NCI-H2029 treated with DMSO at 0.1 percent for 48 hours (cell line): Measurements from ENCODE around the gene MIA3.
"Not testable (repeated sequence)": the region's sequence is repeated elsewhere in the genome, so short reads cannot be mapped to it uniquely, and the experiment has no call there.

Experiments used
- DNase-seq: peaks from one replicate; lab custom pipeline; 2025; lab: John Stamatoyannopoulos, UW

MIA3 gene

GRCh38 chr1:222663431-222663934 lies 45.6 kb downstream of the MIA3 start:
- DNase-seq = no peak

DNA sequence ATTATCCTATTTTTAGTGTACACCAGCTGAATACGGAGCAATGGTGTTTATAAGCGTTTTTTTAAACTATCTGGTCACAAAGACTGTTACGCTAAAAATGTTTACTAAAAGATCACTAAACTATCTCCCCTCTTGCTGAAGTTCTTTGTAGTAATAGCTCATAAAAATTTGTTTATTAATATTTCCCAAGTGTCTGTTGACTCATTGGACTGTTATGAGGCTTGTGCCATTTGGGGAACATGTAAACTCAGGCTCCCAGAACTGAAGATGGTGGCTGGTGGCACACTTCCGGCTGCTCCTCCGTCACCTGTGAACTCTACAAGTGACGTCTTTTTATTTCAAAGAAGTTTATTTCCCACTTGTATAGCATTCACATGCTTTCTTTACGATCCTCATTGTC lies 48.1 kb downstream of the MIA3 start:
- DNase-seq = no peak

DNA sequence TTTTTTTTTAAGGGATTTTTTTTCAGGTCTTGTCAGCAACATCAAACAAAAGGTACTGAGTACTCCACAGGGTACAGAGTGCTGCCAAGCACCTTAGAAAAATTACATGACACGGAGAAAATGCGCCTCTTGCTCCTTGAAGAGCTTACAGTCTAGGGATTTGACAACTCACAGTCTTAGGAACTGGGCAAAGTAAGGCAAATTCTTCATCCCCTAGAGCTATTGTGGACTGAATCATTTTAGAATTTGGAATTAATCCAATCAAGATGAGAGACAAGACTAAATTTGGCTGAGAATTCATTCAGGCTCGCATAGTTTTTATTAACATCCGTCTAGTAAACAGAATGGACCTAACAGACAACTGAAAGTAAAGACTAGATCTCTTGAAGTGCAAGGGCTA lies 50.3 kb downstream of the MIA3 start:
- not testable (repeated sequence) for DNase-seq

- DNase-seq = not testable (repeated sequence)
Measured at GRCh38 chr1:222669107-222669506, 51.2 kb downstream of the MIA3 start.

DNA sequence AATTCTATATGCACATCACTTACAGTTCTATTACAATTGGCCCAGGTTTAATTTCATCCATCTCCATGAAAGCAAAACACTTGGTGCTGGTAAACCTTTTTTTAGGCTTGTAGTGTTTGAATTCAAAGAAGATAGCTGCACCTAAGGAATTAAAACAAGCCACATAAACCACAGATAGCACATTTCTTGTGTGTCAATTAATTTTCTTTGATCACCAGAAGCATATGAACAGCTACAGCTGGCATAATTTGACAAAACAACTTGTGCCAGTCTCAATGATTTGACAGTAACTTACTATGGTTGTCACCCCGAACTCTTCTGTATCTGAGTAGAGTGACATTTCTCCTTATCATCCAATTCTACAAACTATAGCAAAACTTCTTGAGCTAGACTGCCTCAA lies 52.2 kb downstream of the MIA3 start:
- no peak for DNase-seq

DNA sequence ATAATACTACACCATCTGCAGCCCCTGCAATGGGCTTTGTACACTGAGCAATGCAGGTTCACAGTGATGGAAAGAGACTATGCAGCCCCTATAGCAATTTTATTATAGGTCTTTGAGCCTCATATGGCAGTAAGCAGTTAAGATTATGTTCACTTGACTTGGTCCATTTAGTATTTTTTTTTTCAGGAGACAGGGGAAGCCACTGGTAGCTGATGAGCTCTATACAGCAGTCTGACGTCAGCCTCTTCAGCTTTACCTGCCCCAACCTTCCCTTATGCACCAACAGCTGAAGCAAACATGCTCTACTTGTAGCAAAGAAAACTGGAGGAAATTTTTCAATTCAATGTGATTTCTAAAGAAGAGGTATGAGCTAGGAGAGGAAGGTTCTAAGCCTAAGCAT lies 62.2 kb downstream of the MIA3 start:
- DNase-seq = no peak

- no peak for DNase-seq
Measured at GRCh38 chr1:222691016-222691415, 73.1 kb downstream of the MIA3 start.

- no peak for DNase-seq
Measured at GRCh38 chr1:222694927-222695326, 77.0 kb downstream of the MIA3 start.

GRCh38 chr1:222696741-222697140 lies 78.8 kb downstream of the MIA3 start:
- DNase-seq = no peak

- DNase-seq = no peak
Measured at GRCh38 chr1:222697203-222697602, 79.3 kb downstream of the MIA3 start.

DNA sequence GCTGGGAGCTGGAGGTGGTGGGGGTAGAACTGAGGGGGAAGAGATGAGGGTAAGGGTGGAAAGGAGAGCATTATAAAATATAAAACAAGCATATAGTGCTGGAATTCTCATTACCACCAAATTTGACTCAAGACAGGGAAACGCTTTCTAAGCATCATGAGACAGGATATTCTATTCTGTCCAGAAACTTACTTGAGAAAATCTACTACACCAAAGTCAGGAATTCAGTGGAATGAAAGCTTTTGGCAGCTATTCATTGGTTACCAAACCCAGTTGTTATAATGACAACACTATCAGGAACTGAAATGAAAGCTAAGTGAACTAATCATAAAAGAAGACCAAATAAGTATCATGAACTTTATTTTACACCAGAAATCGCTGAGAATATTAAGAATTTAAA lies 79.9 kb downstream of the MIA3 start:
- no peak for DNase-seq

- DNase-seq = no peak
Measured at GRCh38 chr1:222702210-222702609, 84.3 kb downstream of the MIA3 start.

- DNase-seq = no peak
Measured at GRCh38 chr1:222704260-222704659, 86.4 kb downstream of the MIA3 start.

DNA sequence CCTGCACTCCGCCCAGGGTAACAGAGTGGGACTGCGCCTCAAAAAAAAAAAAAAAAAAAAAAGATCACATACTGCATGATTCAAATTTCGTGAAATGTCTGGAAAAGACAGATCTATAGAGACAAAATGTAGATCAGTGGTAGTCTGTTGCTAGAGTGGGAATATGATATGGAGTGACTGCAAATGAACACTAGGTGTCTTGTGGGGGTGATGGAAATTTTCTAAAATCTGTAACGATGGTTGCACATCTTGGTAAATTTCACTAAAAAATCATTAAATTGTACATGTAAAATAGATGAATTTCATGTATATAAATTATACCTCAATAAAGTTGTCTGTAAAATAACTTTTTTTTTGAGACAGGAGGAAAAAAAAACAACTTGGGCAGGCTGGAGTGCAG lies 88.9 kb downstream of the MIA3 start:
- no peak for DNase-seq

- DNase-seq = no peak
Measured at GRCh38 chr1:222709700-222710153, 91.8 kb downstream of the MIA3 start.

DNA sequence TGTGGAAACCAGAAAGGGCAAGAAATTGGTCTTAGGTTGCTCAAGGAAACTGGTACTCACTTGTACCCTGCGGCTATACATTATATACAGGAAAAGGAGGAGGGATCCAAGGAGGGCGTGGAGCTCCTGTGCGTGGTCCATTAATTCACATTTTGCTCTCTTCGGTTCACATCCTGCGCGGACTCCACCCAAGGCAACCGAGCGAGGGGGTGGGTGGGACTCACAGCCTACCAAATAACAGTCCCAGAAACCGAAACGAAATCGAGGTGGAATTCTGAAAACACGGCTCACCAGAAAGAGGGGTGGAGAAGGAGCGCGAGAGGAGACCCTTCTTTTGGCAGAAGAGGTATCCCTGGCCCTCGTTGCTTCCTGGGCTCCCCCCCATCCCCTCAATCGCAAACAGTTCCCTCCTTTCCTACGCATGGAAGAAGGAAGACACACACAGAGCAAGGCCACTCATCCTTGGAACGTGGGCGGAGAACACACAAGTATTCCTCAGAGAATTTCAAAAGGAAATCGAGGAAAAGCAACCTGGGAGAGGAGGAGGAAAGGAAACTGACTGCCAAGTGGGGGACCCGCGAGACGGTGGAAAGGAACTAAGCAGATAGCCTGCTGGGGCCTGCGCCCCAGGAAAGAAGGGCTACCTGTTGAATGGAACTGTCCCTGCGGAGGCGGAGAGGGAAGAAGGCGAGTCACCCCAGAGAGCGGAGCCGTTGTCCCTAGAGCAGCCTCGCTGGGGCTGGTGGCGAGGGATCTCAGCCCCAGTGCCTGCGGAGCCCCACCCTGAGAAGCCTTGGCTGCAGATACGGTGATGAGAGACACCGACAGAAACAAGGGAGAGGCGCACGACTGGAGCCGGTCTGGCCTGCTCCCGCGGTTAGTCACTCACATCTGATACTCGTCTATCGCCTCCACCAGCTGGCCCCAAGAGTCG lies 93.7 kb downstream of the MIA3 start:
- DNase-seq = no peak

GRCh38 chr1:222712253-222713090 lies 94.6 kb downstream of the MIA3 start, which contains the start of the genes AIDA and BROX:
TSS of gene AIDA (minus strand) at chr1:222712491. CDS start at chr1:222712317, 174 bp downstream.
TSS of gene BROX (plus strand) at chr1:222712564. CDS start at chr1:222715700, 3,136 bp downstream.
- DNase-seq = peak; percentile 85

DNA sequence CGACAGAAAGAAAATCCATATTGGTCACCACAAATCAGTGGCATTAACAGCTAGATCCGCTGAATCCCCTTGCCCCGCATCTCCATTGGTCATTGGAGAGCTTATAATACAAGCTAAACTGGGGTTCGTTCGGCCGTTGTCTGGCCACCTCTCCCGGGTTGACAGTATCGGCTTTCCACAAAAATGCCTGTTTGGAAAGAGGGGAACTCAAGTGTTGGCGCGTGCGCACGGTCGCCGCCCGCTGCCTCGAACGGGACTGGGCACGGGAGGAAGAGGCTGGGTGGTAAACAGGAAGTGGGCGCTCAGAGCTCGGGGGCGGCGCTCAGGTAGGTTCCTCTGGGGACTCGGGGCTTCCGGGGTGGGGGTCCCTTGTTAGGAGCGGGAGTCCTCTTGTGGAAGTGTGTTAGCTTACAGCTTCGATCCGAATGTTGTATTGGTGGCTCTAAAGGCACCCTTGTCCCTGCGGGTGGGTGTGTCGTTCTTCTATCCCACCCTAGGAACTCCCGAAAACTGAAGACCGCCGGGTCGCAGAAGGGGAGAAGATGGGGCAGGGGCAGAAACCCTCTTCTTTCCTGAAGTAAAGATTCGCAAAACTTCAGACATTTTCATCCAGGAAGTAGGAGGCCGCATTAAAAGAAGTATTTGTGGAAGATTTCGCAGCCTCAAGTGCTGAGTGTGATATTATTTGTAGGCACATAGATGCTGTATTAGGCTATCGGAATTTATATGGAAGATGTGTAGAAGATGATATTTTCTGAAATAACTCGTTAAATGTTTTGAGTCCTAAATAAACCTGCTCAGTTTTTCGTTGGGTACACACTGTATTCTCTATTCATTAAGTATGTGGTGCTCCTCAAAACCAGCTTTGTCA lies 95.4 kb downstream of the MIA3 start:
- peak; percentile 72 for DNase-seq

- no peak for DNase-seq
Measured at GRCh38 chr1:222716393-222716792, 98.5 kb downstream of the MIA3 start.
